ENCODE data around the gene PDS5A.
"Not testable (repeated sequence)": the region's sequence is repeated elsewhere in the genome, so short reads cannot be mapped to it uniquely, and the experiment has no call there.

Gene PDS5A

GRCh38 chr4:39821951-39822350 lies 155.8 kb downstream of the PDS5A start:
- in situ Hi-C loops (cut with HindIII; ENCODE audit: low sequenced_read_pairs) = no loop called here
- DNase-seq (ENCODE audit: low read depth, low spot score) = no peak
- no peak for TF ChIP-seq CTCF (IDR thresholded peaks at IDR 0.05; ENCODE audit: low read depth, low read length)
- no peak overlapping the region for H3K4me3 ChIP-seq (ENCODE audit: low read depth, low read length)

- TF ChIP-seq CTCF (IDR thresholded peaks at IDR 0.05; ENCODE audit: low read depth, low read length) = no peak
- no peak overlapping the region for H3K4me3 ChIP-seq (ENCODE audit: low read depth, low read length)
- in situ Hi-C loops (cut with HindIII; ENCODE audit: low sequenced_read_pairs) = no loop called here
- no peak for DNase-seq (ENCODE audit: low read depth, low spot score)
Measured at GRCh38 chr4:39820186-39820585, 157.5 kb downstream of the PDS5A start.

- TF ChIP-seq CTCF (IDR thresholded peaks at IDR 0.05; ENCODE audit: low read depth, low read length) = no peak
- in situ Hi-C loops (cut with HindIII; ENCODE audit: low sequenced_read_pairs) = no loop called here
- no peak for DNase-seq (ENCODE audit: low read depth, low spot score)
- H3K4me3 ChIP-seq (ENCODE audit: low read depth, low read length) = no peak overlapping the region
Measured at GRCh38 chr4:39818646-39819045, 159.1 kb downstream of the PDS5A start.

GRCh38 chr4:39814403-39815185 lies 163.1 kb downstream of the PDS5A start:
- in situ Hi-C loops (cut with HindIII; ENCODE audit: low sequenced_read_pairs) = no loop called here
- TF ChIP-seq CTCF (IDR thresholded peaks at IDR 0.05; ENCODE audit: low read depth, low read length) = no peak
- DNase-seq (ENCODE audit: low read depth, low spot score) = peak; percentile 17
- H3K4me3 ChIP-seq (ENCODE audit: low read depth, low read length) = no peak overlapping the region

GRCh38 chr4:39813761-39814160 lies 163.9 kb downstream of the PDS5A start:
- in situ Hi-C loops (cut with HindIII; ENCODE audit: low sequenced_read_pairs); DNase-seq (ENCODE audit: low read depth, low spot score); H3K4me3 ChIP-seq (ENCODE audit: low read depth, low read length): not testable (repeated sequence)

- in situ Hi-C loops (cut with HindIII; ENCODE audit: low sequenced_read_pairs); DNase-seq (ENCODE audit: low read depth, low spot score); H3K4me3 ChIP-seq (ENCODE audit: low read depth, low read length): not testable (repeated sequence)
Measured at GRCh38 chr4:39813033-39813432, 164.7 kb downstream of the PDS5A start.

GRCh38 chr4:39812500-39812899 lies 165.2 kb downstream of the PDS5A start:
- no peak for DNase-seq (ENCODE audit: low read depth, low spot score)
- H3K4me3 ChIP-seq (ENCODE audit: low read depth, low read length) = no peak overlapping the region
- in situ Hi-C loops (cut with HindIII; ENCODE audit: low sequenced_read_pairs) = no loop called here
- TF ChIP-seq CTCF (IDR thresholded peaks at IDR 0.05; ENCODE audit: low read depth, low read length) = no peak

Data from astrocyte of the spinal cord (primary cell).